Measurements from ENCODE around the gene PRSS22. TPM values are rescaled to one million over a fixed set of nuclear protein-coding genes. Genes with fewer than 3 reads are reported as not detected.

PRSS22 gene
- total RNA-seq, 6 experiments from 2014 or later, result not detected

- H3K9me3 Mint-ChIP-seq, result no peaks in the 10 kb centered on the region
- no peak for DNase-seq
- no peaks in the 10 kb centered on the region for H3K36me3 Mint-ChIP-seq (ENCODE audit: low read depth)
- no peak for TF ChIP-seq CTCF (IDR thresholded peaks at IDR 0.05)
- H3K27me3 Mint-ChIP-seq (ENCODE audit: insufficient read depth), result peaks cover 46% of the 10 kb centered on the region
- H3K4me3 Mint-ChIP-seq, result no peak overlapping the region
- H3K4me1 Mint-ChIP-seq (ENCODE audit: low read depth), result no peaks in the 10 kb centered on the region
- H3K27ac Mint-ChIP-seq, result no peak overlapping the region
Observed at GRCh38 chr16:2814551-2815298, 43.2 kb downstream of the PRSS22 start.

- Mint-ChIP-seq H3K4me3 (no peak overlapping the region), H3K4me1 (ENCODE audit: low read depth) (no peaks in the 10 kb centered on the region), H3K9me3 (peaks cover 7% of the 10 kb centered on the region; the same call in 1 of the 2 replicates), H3K27ac (no peak overlapping the region), H3K36me3 (ENCODE audit: low read depth) (no peaks in the 10 kb centered on the region), H3K27me3 (ENCODE audit: insufficient read depth) (peaks cover 42% of the 10 kb centered on the region)
- DNase-seq, result no peak
- no peak for TF ChIP-seq CTCF (IDR thresholded peaks at IDR 0.05)
Observed at GRCh38 chr16:2813771-2814221, 44.2 kb downstream of the PRSS22 start.

GRCh38 chr16:2811703-2812471 is 46.1 kb downstream of the PRSS22 start:
- Mint-ChIP-seq H3K27me3 (ENCODE audit: insufficient read depth) (peaks cover 51% of the 10 kb centered on the region), H3K4me1 (ENCODE audit: low read depth) (no peaks in the 10 kb centered on the region), H3K4me3 (no peak overlapping the region), H3K9me3 (peaks cover 9% of the 10 kb centered on the region; the same call in 1 of the 2 replicates), H3K36me3 (ENCODE audit: low read depth) (no peaks in the 10 kb centered on the region), H3K27ac (no peak overlapping the region)
- no peak for TF ChIP-seq CTCF (IDR thresholded peaks at IDR 0.05)
- DNase-seq, result no peak

GRCh38 chr16:2810651-2811050 is 47.3 kb downstream of the PRSS22 start:
- Mint-ChIP-seq H3K36me3 (ENCODE audit: low read depth) (no peaks in the 10 kb centered on the region), H3K27me3 (ENCODE audit: insufficient read depth) (peaks cover 55% of the 10 kb centered on the region), H3K4me1 (ENCODE audit: low read depth) (no peaks in the 10 kb centered on the region), H3K9me3 (peaks cover 9% of the 10 kb centered on the region; the same call in 1 of the 2 replicates), H3K4me3 (no peak overlapping the region), H3K27ac (no peak overlapping the region)
- DNase-seq, result no peak
- no peak for TF ChIP-seq CTCF (IDR thresholded peaks at IDR 0.05)

GRCh38 chr16:2809149-2809760 is 48.7 kb downstream of the PRSS22 start:
- TF ChIP-seq CTCF (IDR thresholded peaks at IDR 0.05), result no peak
- Mint-ChIP-seq H3K4me3 (no peak overlapping the region), H3K27me3 (ENCODE audit: insufficient read depth) (peaks cover 53% of the 10 kb centered on the region), H3K9me3 (peaks cover 18% of the 10 kb centered on the region), H3K27ac (no peak overlapping the region), H3K36me3 (ENCODE audit: low read depth) (no peaks in the 10 kb centered on the region; the same call in 1 of the 2 replicates), H3K4me1 (ENCODE audit: low read depth) (no peaks in the 10 kb centered on the region)
- DNase-seq, result no peak

Measured in HFFc6 (cell line).